ENCODE data around the gene USP17L21.
"Not testable (repeated sequence)": the region's sequence is repeated elsewhere in the genome, so short reads cannot be mapped to it uniquely, and the experiment has no call there.

DNA sequence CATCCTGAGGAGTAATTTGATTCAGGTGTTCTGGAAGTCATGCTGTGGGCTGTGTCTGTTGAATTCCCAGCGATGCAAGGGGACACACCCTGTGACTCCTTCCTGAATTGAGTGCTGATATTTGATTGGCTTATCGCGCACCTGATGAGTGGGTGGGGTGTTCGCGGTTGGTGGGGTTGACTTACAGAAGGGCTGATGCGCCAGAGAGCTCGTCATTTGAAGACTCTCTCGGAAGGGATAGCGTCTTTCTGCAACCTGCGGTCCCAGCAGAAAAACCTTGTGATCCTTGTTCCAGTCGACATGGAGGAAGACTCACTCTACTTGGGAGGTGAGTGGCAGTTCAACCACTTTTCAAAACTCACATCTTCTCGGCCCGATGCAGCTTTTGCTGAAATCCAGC is 9.6 kb upstream of the USP17L21 start, which contains the start of gene USP17L19:
- TF ChIP-seq, protein P1, sequence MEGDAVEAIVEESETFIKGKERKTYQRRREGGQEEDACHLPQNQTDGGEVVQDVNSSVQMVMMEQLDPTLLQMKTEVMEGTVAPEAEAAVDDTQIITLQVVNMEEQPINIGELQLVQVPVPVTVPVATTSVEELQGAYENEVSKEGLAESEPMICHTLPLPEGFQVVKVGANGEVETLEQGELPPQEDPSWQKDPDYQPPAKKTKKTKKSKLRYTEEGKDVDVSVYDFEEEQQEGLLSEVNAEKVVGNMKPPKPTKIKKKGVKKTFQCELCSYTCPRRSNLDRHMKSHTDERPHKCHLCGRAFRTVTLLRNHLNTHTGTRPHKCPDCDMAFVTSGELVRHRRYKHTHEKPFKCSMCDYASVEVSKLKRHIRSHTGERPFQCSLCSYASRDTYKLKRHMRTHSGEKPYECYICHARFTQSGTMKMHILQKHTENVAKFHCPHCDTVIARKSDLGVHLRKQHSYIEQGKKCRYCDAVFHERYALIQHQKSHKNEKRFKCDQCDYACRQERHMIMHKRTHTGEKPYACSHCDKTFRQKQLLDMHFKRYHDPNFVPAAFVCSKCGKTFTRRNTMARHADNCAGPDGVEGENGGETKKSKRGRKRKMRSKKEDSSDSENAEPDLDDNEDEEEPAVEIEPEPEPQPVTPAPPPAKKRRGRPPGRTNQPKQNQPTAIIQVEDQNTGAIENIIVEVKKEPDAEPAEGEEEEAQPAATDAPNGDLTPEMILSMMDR (conservative IDR thresholded peaks at IDR 0.05 in 1 of 2, IDR thresholded peaks at IDR 0.05 in 1 of 2; ENCODE audit: low read depth in 1 of 2, low read length in 2 of 2): not testable (repeated sequence)
- not testable (repeated sequence) for TF ChIP-seq EZH2 (IDR thresholded peaks at IDR 0.05; ENCODE audit: low read length, missing control alignments)

Measured in fibroblast of lung (primary cell).